Epithelial cell of esophagus (primary cell): Measurements from ENCODE around the gene FARP1.

Experiments
- DNase-seq: peaks from one replicate; pipeline ENCODE4 v3.0.0; 2010; ENCODE audit warnings: low read depth
- H3K4me3 ChIP-seq: 2 replicates; pipeline ENCODE4 v1.5.1; 2011; ENCODE audit warnings: mild to moderate bottlenecking, low read length, control low read depth
- TF ChIP-seq, protein P1 (sequence below): IDR thresholded peaks from 2 replicates; pipeline ENCODE4 v1.5.1; 2011; ENCODE audit warnings: low read depth, mild to moderate bottlenecking, low read length, control low read depth, inconsistent platforms; ENCODE audit not compliant: insufficient read depth; ENCODE audit errors: missing control alignments

Gene FARP1

DNA sequence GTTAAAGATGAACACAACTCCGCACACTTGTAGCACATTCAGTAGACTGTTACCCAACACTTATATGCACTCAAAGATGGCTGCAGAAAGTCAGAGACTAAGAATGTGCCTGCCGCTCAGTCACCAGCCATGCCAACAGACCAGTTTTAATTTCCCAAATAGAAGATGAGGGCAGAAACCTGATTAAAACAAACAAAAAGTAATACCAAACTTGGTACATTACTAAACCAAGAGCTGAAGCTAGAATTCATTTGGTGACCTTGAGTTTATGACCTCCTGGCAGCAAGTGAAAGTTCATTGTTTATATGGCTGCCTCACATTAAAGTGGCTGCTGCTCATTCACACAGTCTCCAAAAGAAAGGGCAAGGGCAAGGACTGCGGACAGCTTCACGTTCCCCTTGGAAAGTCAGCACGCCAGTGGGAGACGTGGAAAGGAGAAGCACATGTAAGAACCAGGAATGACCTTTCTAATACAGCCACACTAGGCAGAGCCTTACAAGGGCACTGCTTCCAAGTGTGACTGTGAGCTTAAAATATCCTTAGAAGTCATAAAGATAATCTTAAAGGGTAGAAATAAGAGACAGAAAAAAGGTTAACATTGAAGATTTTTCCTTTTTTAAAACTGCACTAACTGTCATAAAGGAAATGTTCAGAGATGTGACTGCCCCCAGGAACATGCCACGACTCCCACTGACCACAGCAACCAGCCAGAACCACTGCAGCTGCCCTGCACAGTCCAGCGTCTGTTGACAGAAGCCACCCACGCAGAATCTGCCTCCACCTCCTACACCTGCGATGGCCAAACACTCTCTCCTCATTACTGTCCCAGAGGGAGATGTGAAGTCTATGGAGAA, 360.5 kb downstream of the FARP1 start:
- TF ChIP-seq, protein P1, sequence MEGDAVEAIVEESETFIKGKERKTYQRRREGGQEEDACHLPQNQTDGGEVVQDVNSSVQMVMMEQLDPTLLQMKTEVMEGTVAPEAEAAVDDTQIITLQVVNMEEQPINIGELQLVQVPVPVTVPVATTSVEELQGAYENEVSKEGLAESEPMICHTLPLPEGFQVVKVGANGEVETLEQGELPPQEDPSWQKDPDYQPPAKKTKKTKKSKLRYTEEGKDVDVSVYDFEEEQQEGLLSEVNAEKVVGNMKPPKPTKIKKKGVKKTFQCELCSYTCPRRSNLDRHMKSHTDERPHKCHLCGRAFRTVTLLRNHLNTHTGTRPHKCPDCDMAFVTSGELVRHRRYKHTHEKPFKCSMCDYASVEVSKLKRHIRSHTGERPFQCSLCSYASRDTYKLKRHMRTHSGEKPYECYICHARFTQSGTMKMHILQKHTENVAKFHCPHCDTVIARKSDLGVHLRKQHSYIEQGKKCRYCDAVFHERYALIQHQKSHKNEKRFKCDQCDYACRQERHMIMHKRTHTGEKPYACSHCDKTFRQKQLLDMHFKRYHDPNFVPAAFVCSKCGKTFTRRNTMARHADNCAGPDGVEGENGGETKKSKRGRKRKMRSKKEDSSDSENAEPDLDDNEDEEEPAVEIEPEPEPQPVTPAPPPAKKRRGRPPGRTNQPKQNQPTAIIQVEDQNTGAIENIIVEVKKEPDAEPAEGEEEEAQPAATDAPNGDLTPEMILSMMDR, result no peak
- DNase-seq, result no peak
- no peak overlapping the region for H3K4me3 ChIP-seq

DNA sequence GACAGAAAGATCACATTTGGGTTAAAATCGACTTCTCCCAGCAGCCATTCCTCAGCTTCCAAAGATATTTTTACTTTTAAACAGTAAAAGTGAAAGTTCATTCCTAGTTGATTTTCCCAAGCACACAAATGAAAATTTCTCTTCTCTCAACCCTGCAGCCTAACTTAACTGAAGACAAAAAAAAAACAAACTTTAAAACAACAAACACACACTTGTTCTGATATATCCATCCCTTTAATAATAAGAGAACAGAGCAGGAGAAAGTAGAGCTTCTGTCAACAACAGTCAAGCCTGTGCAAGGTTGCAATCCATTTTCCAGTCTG, 361.1 kb downstream of the FARP1 start:
- no peak overlapping the region for H3K4me3 ChIP-seq
- DNase-seq, result no peak
- TF ChIP-seq, protein P1, result no peak

DNA sequence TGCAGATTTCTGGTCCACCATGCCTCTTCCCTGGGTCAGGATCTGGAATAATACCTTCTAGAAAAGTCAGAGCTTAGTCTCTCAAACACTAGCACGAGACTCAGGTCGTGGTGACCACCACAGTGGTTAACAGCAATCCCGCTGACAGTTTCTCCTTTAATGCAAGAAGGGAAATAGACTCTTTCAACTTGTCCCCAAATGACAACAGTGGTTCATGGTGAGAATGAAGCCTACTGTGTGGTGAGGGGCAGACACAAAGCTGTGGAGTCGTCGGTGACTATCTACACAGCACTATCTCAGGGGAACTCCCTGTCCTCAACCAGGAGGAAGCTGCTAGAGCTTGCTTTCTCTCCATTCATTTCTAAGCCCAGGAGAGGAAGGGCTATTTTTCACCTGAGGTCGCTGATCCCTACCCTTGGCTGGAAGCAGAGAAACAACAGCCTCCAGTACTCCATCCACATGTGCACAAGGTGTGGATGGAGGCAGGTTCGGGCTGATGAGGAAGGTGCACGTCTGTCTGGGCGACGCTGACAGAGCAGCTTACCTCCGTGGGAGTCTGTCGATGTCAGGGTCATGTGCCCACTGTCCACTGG, 361.6 kb downstream of the FARP1 start:
- no peak overlapping the region for H3K4me3 ChIP-seq
- TF ChIP-seq, protein P1, result no peak
- no peak for DNase-seq
